ENCODE data around the gene ELMO2.

DNA sequence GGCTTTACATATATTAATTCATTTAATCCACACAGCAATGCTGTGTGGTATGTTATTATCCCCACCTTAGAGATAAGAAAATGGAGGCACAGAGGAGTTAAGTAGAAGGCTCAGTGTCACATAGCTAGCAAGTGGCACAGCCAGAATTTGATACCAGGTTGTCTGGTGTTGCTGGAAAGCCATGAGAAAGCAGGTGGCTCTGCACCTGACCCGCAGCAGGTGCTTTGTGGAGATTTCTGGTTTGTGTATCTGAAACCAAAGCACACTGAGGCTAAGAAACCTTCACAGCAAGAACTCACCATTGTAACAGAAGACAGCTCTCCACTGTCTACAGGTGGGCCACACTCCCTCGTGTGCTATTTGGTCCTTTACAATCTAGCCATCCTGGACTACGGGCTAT, 7.5 kb downstream of the ELMO2 start:
- no peak for TF ChIP-seq POLR2AphosphoS5 (IDR thresholded peaks at IDR 0.05)
- TF ChIP-seq, protein P1, sequence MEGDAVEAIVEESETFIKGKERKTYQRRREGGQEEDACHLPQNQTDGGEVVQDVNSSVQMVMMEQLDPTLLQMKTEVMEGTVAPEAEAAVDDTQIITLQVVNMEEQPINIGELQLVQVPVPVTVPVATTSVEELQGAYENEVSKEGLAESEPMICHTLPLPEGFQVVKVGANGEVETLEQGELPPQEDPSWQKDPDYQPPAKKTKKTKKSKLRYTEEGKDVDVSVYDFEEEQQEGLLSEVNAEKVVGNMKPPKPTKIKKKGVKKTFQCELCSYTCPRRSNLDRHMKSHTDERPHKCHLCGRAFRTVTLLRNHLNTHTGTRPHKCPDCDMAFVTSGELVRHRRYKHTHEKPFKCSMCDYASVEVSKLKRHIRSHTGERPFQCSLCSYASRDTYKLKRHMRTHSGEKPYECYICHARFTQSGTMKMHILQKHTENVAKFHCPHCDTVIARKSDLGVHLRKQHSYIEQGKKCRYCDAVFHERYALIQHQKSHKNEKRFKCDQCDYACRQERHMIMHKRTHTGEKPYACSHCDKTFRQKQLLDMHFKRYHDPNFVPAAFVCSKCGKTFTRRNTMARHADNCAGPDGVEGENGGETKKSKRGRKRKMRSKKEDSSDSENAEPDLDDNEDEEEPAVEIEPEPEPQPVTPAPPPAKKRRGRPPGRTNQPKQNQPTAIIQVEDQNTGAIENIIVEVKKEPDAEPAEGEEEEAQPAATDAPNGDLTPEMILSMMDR (IDR thresholded peaks at IDR 0.05), result no peak

Data from gastroesophageal sphincter (tissue), 3 donors.